Measurements from ENCODE around the gene ALDH1L1. TPM values are rescaled to one million over a fixed set of nuclear protein-coding genes. Genes with fewer than 3 reads are reported as not detected.

The ALDH1L1 gene
- total and polyA plus RNA-seq, 7 donors = 12.9 to 121 (median 40.1) TPM

GRCh38 chr3:126130081-126130855 lies 50.1 kb downstream of the ALDH1L1 start:
- 69 to 85% (median 80%) methylated on average over 15 of the region's 15 CpGs for WGBS, 3 donors
- DNase-seq (peak; percentile 6 to 48), ATAC-seq (no peak)
- no peak for TF ChIP-seq CTCF (IDR thresholded peaks at IDR 0.05)
- Histone ChIP-seq H3K36me3 (ENCODE audit: insufficient read depth in 1 of 2, low read depth in 1 of 2) (peaks cover 0 to 38% of the 10 kb centered on the region in 2 donors), H3K4me3 (no peak overlapping the region), H3K4me1 (peaks cover 3% of the 10 kb centered on the region), H3K27ac (no peak overlapping the region), H3K27me3 (ENCODE audit: insufficient read depth in 3 of 3, low read length in 2 of 3) (no peaks in the 10 kb centered on the region), H3K9me3 (no peaks in the 10 kb centered on the region)
- intact Hi-C loops (cut with DNase I) = loop anchor here (5.0 kb wide), 2 partner anchors 82 to 262 kb away; partner anchors contain the start of gene CFAP100 (in 2 of the 2)

GRCh38 chr3:126129398-126129891 lies 50.9 kb downstream of the ALDH1L1 start:
- no peak for TF ChIP-seq CTCF (IDR thresholded peaks at IDR 0.05)
- H3K27ac ChIP-seq = no peak overlapping the region
- peak; percentile 52 to 60 for DNase-seq
- intact Hi-C loops (cut with DNase I) = no loop called here
- H3K9me3 ChIP-seq = no peaks in the 10 kb centered on the region
- H3K27me3 ChIP-seq (ENCODE audit: insufficient read depth in 3 of 3, low read length in 2 of 3) = no peaks in the 10 kb centered on the region
- no peak overlapping the region for H3K4me3 ChIP-seq
- peak in 2 of 4 donors; percentile 35 to 66 for ATAC-seq
- H3K36me3 ChIP-seq (ENCODE audit: insufficient read depth in 1 of 2, low read depth in 1 of 2) = peaks cover 0 to 39% of the 10 kb centered on the region in 2 donors
- WGBS, 3 donors = 53 to 75% (median 67%) methylated on average over 16 of the region's 16 CpGs
- peaks cover 2% of the 10 kb centered on the region for H3K4me1 ChIP-seq

GRCh38 chr3:126128504-126129397 lies 51.6 kb downstream of the ALDH1L1 start:
- Histone ChIP-seq H3K4me1 (no peaks in the 10 kb centered on the region), H3K4me3 (no peak overlapping the region), H3K36me3 (ENCODE audit: insufficient read depth in 1 of 2, low read depth in 1 of 2) (peaks cover 0 to 39% of the 10 kb centered on the region in 2 donors), H3K27me3 (ENCODE audit: insufficient read depth in 3 of 3, low read length in 2 of 3) (no peaks in the 10 kb centered on the region), H3K27ac (no peak overlapping the region), H3K9me3 (no peaks in the 10 kb centered on the region)
- TF ChIP-seq CTCF (IDR thresholded peaks at IDR 0.05) = no peak
- intact Hi-C loops (cut with DNase I) = no loop called here
- DNase-seq = peak; percentile 10 to 30
- no peak for ATAC-seq
- 85 to 90% (median 90%) methylated on average over 11 to 13 of the region's 13 CpGs for WGBS, 3 donors

GRCh38 chr3:126127904-126128303 lies 52.5 kb downstream of the ALDH1L1 start:
- intact Hi-C loops (cut with DNase I) = no loop called here
- ATAC-seq (no peak), DNase-seq (peak; percentile 4 to 32)
- Histone ChIP-seq H3K27me3 (ENCODE audit: insufficient read depth in 3 of 3, low read length in 2 of 3) (no peaks in the 10 kb centered on the region), H3K36me3 (ENCODE audit: insufficient read depth in 1 of 2, low read depth in 1 of 2) (peaks cover 0 to 31% of the 10 kb centered on the region in 2 donors), H3K9me3 (no peaks in the 10 kb centered on the region), H3K27ac (no peak overlapping the region), H3K4me3 (no peak overlapping the region), H3K4me1 (no peaks in the 10 kb centered on the region)
- 79 to 90% (median 89%) methylated on average over 7 of the region's 7 CpGs for WGBS, 3 donors
- no peak for TF ChIP-seq CTCF (IDR thresholded peaks at IDR 0.05)

Data from psoas muscle (tissue), 8 donors.